Upper lobe of left lung (tissue), 6 donors: ENCODE measurements around the gene GPC5. TPM values are rescaled to one million over a fixed set of nuclear protein-coding genes. Genes with fewer than 3 reads are reported as not detected.

Experiments used
- ATAC-seq, 2 donors: fragments of 200-7000 bp; cut with Tn5 transposase; one replicate each; pipeline ENCODE4 v1.9.1; 2022; ENCODE audit warnings: mild to moderate bottlenecking in 2 of 2, moderate library complexity in 2 of 2; ENCODE audit not compliant: low FRiP score in 2 of 2
- DNase-seq, 2 donors: peaks; one replicate each; pipeline ENCODE4 v3.0.0-alpha.2; 2019 to 2020
- H3K27ac ChIP-seq, 4 donors: fragments of 200-600 bp; sonication (generic); one replicate each; pipeline ENCODE4 v1.5.1; 2016 to 2019
- H3K27me3 ChIP-seq, 4 donors: fragments of 200-600 bp; sonication (generic); one replicate each; pipeline ENCODE4 v1.5.1; 2017 to 2019
- H3K36me3 ChIP-seq, 4 donors: fragments of 200-600 bp; sonication (generic); one replicate each; pipeline ENCODE4 v1.5.1; 2016 to 2019
- H3K4me1 ChIP-seq, 4 donors: fragments of 200-600 bp; sonication (generic); one replicate each; pipeline ENCODE4 v1.5.1; 2018 to 2019
- H3K4me3 ChIP-seq, 4 donors: fragments of 200-600 bp; sonication (generic); one replicate each; pipeline ENCODE4 v1.5.1; 2017 to 2019; ENCODE audit warnings: mild to moderate bottlenecking in 2 of 4, moderate library complexity in 1 of 4
- H3K9me3 ChIP-seq, 4 donors: fragments of 200-600 bp; sonication (generic); one replicate each; pipeline ENCODE4 v1.5.1; 2018 to 2019
- EP300 ChIP-seq, 4 donors: sonication (generic); formaldehyde crosslinking; IDR thresholded peaks; one replicate each; pipeline ENCODE4 v1.5.1; 2017; ENCODE audit warnings: antibody characterized with exemption in 4 of 4, control low read depth in 2 of 4
- POLR2A ChIP-seq, 4 donors: fragments of 450-650 bp; IDR thresholded peaks; one replicate each; pipeline ENCODE4 v1.5.1; 2016 to 2017; ENCODE audit warnings: antibody characterized with exemption in 4 of 4, mild to moderate bottlenecking in 2 of 4
- POLR2AphosphoS5 ChIP-seq, 2 donors: sonication (generic); formaldehyde crosslinking; IDR thresholded peaks; one replicate each; pipeline ENCODE4 v1.5.1; 2017; ENCODE audit warnings: antibody characterized with exemption in 2 of 2
- WGBS, 2 donors: methylation state at CpG; one replicate each; pipeline ENCODE4 v1.1.5; 2017 to 2018; 5-methylcytosine and 5-hydroxymethylcytosine counted together
- total RNA-seq, 6 donors: library from RNA; depleted of rRNA in 4 of 6; stranded (reverse); fragments of >200 nt in 4 of 6; gene quantifications; one replicate each; pipeline versions ENCODE4 v1.1.0 to v1.2.1, GENCODE V29; 2016 to 2021
- TF ChIP-seq, protein P1 (sequence below), 6 experiments: fragments of 450-650 bp in 4 of 6; fragments of 200-600 bp in 2 of 6; sonication (generic) in 2 of 6; IDR thresholded peaks; one replicate each; pipeline ENCODE4 v1.5.1; 2016 to 2019; ENCODE audit warnings: antibody characterized with exemption in 6 of 6
- donor health status: DM: no; HTN: no; CAD: no; lungs with moderate emphysema.
- donor health status: DM: no; HTN: yes; CAD: no; lungs with severe emphysema.

GPC5 gene
- total RNA-seq, 6 donors from 2014 or later = 7.6 to 51.4 (median 12.8) TPM

- DNase-seq (no peak), ATAC-seq (no peak)
- Histone ChIP-seq H3K4me1 (no peaks in the 10 kb centered on the region), H3K9me3 (no peaks in the 10 kb centered on the region), H3K36me3 (no peaks in the 10 kb centered on the region), H3K27ac (no peak overlapping the region), H3K4me3 (no peak overlapping the region), H3K27me3 (no peaks in the 10 kb centered on the region)
- 0 to 2% methylated on average over 1 of the region's 1 CpG for WGBS, 2 donors
- no peak for TF ChIP-seq POLR2AphosphoS5 (IDR thresholded peaks at IDR 0.05)
Measured at GRCh38 chr13:91904005-91904404, 505.6 kb downstream of the GPC5 start.

DNA sequence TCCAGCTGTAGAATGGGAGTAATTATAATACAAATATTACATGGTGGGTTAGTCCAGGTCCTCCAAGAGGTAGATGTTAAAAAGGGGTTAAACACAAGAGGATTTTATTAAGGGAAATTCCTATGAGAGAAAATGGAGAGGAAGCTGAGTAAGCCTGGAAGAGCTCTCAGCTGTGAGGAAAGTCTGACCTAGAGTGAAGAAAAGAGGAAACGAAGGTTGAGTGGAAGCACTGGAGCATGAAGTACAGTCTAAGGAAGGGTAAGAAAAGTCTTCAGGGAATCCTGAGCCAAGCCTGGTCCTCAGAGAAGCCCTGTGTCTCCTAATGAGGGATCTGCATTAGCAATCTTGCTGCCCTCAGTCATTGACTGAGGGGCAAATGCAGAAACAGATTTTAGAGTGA is 506.2 kb downstream of the GPC5 start:
- TF ChIP-seq, protein P1, sequence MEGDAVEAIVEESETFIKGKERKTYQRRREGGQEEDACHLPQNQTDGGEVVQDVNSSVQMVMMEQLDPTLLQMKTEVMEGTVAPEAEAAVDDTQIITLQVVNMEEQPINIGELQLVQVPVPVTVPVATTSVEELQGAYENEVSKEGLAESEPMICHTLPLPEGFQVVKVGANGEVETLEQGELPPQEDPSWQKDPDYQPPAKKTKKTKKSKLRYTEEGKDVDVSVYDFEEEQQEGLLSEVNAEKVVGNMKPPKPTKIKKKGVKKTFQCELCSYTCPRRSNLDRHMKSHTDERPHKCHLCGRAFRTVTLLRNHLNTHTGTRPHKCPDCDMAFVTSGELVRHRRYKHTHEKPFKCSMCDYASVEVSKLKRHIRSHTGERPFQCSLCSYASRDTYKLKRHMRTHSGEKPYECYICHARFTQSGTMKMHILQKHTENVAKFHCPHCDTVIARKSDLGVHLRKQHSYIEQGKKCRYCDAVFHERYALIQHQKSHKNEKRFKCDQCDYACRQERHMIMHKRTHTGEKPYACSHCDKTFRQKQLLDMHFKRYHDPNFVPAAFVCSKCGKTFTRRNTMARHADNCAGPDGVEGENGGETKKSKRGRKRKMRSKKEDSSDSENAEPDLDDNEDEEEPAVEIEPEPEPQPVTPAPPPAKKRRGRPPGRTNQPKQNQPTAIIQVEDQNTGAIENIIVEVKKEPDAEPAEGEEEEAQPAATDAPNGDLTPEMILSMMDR (IDR thresholded peaks at IDR 0.05) = no peak
- no peak for TF ChIP-seq POLR2A (IDR thresholded peaks at IDR 0.05)
- TF ChIP-seq POLR2AphosphoS5 (IDR thresholded peaks at IDR 0.05) = no peak
- TF ChIP-seq EP300 (IDR thresholded peaks at IDR 0.05) = no peak
- no peak for DNase-seq
- Histone ChIP-seq H3K4me3 (no peak overlapping the region), H3K4me1 (no peaks in the 10 kb centered on the region), H3K36me3 (no peaks in the 10 kb centered on the region), H3K9me3 (no peaks in the 10 kb centered on the region), H3K27me3 (no peaks in the 10 kb centered on the region), H3K27ac (no peak overlapping the region)
- 27 to 51% methylated on average over 1 of the region's 1 CpG for WGBS, 2 donors
- no peak for ATAC-seq

GRCh38 chr13:91907398-91907797 is 509.0 kb downstream of the GPC5 start:
- H3K4me3 ChIP-seq = no peak overlapping the region
- no peaks in the 10 kb centered on the region for H3K36me3 ChIP-seq
- DNase-seq (no peak), ATAC-seq (no peak)
- no peaks in the 10 kb centered on the region for H3K4me1 ChIP-seq
- TF ChIP-seq, protein P1 (IDR thresholded peaks at IDR 0.05) = no peak
- no peak for TF ChIP-seq EP300 (IDR thresholded peaks at IDR 0.05)
- TF ChIP-seq POLR2AphosphoS5 (IDR thresholded peaks at IDR 0.05) = no peak
- no peak for TF ChIP-seq POLR2A (IDR thresholded peaks at IDR 0.05)
- whole genome bisulfite sequencing, 2 donors = 64 to 92% methylated on average over 1 of the region's 1 CpG
- no peaks in the 10 kb centered on the region for H3K27me3 ChIP-seq
- H3K27ac ChIP-seq = no peak overlapping the region
- H3K9me3 ChIP-seq = no peaks in the 10 kb centered on the region

DNA sequence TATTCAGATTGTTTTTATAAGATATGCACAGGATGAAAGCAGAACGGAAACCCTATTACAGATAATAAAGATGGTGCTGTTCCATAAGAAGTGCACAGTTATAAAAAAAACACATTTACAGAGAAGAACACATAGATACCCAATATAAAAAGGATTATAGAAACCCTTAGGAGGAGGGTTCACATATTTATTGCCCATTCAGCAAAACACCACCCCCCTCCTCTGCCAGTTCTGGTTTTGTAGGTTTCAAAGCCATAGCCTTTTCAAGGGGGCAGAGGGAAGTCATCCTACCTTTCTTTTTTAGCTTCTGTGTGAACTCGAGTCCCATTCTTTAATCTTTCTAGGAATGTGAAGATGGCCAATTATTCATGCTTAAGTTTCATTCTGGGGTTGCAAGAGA is 511.2 kb downstream of the GPC5 start:
- no peak overlapping the region for H3K4me3 ChIP-seq
- H3K27ac ChIP-seq = no peak overlapping the region

DNA sequence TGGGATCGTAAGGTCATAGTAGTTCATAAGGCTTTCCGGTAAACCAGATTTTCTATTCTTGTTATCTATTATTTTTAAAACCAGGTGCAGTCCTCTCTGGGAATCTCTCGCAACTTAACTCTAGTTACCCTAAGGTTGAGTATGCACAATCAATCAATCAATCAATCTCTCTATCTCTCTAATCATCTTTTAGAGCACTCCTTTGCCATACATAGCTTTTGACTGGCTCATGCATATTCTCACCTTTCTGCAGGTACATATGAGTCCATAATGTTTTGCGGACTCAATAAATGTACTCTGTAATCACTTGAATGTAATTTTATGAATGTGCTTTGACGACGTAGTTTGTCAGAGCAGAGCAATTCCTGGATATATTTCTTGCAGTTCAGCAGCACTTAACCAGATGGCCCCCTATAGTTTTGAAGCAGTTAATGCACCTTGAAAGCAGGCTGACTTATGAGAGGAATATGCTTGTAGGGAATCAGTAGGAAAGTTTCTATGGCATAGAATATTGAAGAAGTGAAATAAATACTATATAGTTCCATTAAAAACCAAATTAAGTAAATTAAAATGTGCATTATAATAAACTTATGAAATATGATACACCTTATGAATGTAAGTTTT is 524.7 kb downstream of the GPC5 start:
- no peaks in the 10 kb centered on the region for H3K27me3 ChIP-seq
- TF ChIP-seq POLR2A (IDR thresholded peaks at IDR 0.05) (no peak), POLR2AphosphoS5 (IDR thresholded peaks at IDR 0.05) (no peak), EP300 (IDR thresholded peaks at IDR 0.05) (no peak)
- TF ChIP-seq, protein P1 (IDR thresholded peaks at IDR 0.05) = no peak
- no peaks in the 10 kb centered on the region for H3K36me3 ChIP-seq
- no peak overlapping the region for H3K4me3 ChIP-seq
- 81 to 84% methylated on average over 6 of the region's 6 CpGs for WGBS, 2 donors
- H3K4me1 ChIP-seq = no peaks in the 10 kb centered on the region
- H3K27ac ChIP-seq = no peak overlapping the region
- no peaks in the 10 kb centered on the region for H3K9me3 ChIP-seq
- ATAC-seq (no peak), DNase-seq (no peak)

More for the DNA sequence above, 511.2 kb downstream of the GPC5 start:
- ATAC-seq (no peak), DNase-seq (no peak)
- no peaks in the 10 kb centered on the region for H3K9me3 ChIP-seq
- no peaks in the 10 kb centered on the region for H3K27me3 ChIP-seq
- H3K36me3 ChIP-seq = no peaks in the 10 kb centered on the region
- no peaks in the 10 kb centered on the region for H3K4me1 ChIP-seq
- TF ChIP-seq POLR2A (IDR thresholded peaks at IDR 0.05) (no peak), POLR2AphosphoS5 (IDR thresholded peaks at IDR 0.05) (no peak), EP300 (IDR thresholded peaks at IDR 0.05) (no peak)
- TF ChIP-seq, protein P1 (IDR thresholded peaks at IDR 0.05) = no peak
- WGBS, 2 donors = 69 to 79% methylated on average over 2 of the region's 2 CpGs
